H1 (cell line): ENCODE data around the gene UFC1. TPM values are rescaled to one million over a fixed set of nuclear protein-coding genes. Genes with fewer than 3 reads are reported as not detected.

Experiments
- CTCF ChIA-PET: fragments of 300-600 bp; sonication (Branson Sonifier 250); formaldehyde crosslinking; loops from one replicate; lab custom pipeline; 2021; ENCODE audit not compliant: partially characterized antibody; lab: Charles Lee
- POLR2A ChIA-PET: fragments of 300-600 bp; sonication (Branson Sonifier 250); formaldehyde crosslinking; loops from one replicate; lab custom pipeline; 2021; ENCODE audit warnings: inconsistent platforms; ENCODE audit not compliant: partially characterized antibody; lab: Charles Lee
- DNase-seq, 2 experiments: peaks; one replicate each; pipeline versions ENCODE4 v3.0.0 to v3.0.0-alpha.2; 2010 to 2022; ENCODE audit warnings: low spot score in 2 of 2, low read depth in 1 of 2, mixed read lengths in 1 of 2
- FAIRE-seq: peaks from 2 replicates; lab custom pipeline; 2011; peaks lifted over from hg19 to GRCh38; lab: Jason Lieb, UNC
- H2AFZ ChIP-seq: 2 replicates; pipeline ENCODE4 v1.8.1; 2012; ENCODE audit warnings: low read length, inconsistent platforms
- H2AK5ac ChIP-seq: 2 replicates; pipeline ENCODE4 v1.6.1; 2013; ENCODE audit warnings: low read depth, low read length
- H2BK120ac ChIP-seq: replicated peaks from 2 replicates; pipeline ENCODE3; 2013; ENCODE audit warnings: low read depth, low read length, inconsistent platforms
- H2BK12ac ChIP-seq: 2 replicates; pipeline ENCODE4 v1.6.1; 2013; ENCODE audit warnings: low read depth, low read length
- H2BK15ac ChIP-seq: 2 replicates; pipeline ENCODE4 v1.6.1; 2013; ENCODE audit warnings: low read length
- H2BK20ac ChIP-seq: 2 replicates; pipeline ENCODE4 v1.6.1; 2013; ENCODE audit warnings: low read length
- H2BK5ac ChIP-seq: 2 replicates; pipeline ENCODE4 v1.6.1; 2013; ENCODE audit warnings: low read depth, low read length
- H3K14ac ChIP-seq: 2 replicates; pipeline ENCODE4 v1.6.1; 2013; ENCODE audit warnings: inconsistent platforms; ENCODE audit not compliant: insufficient read length
- H3K18ac ChIP-seq: 2 replicates; pipeline ENCODE4 v1.6.1; 2013; ENCODE audit warnings: low read length; ENCODE audit errors: extremely low read depth
- H3K23ac ChIP-seq: 2 replicates; pipeline ENCODE4 v1.6.1; 2013; ENCODE audit warnings: inconsistent platforms; ENCODE audit not compliant: insufficient read length
- H3K23me2 ChIP-seq: 2 replicates; pipeline ENCODE4 v1.6.1; 2013; ENCODE audit warnings: low read depth, low read length
- H3K27ac ChIP-seq: 2 replicates; pipeline ENCODE4 v1.6.1; 2011; ENCODE audit warnings: low read depth, low read length, inconsistent platforms
- H3K27me3 ChIP-seq, 4 experiments: replicated peaks in 1 of 4; 1 replicate in 1 of 4; 2 replicates in 3 of 4; pipeline versions ENCODE4 v1.6.1 to v1.8.1; 2011 to 2013; ENCODE audit warnings: low read length in 3 of 4, mild to moderate bottlenecking in 3 of 4, inconsistent platforms in 2 of 4, mixed read lengths in 2 of 4, moderate library complexity in 1 of 4; ENCODE audit not compliant: control insufficient read depth in 3 of 4, insufficient read depth in 3 of 4; ENCODE audit errors: extremely low read depth in 1 of 4
- H3K36me3 ChIP-seq, 4 experiments: 2 replicates each; pipeline versions ENCODE4 v1.6.1 to v1.8.1; 2011 to 2013; ENCODE audit warnings: mild to moderate bottlenecking in 4 of 4, low read length in 3 of 4, moderate library complexity in 2 of 4, control low read depth in 1 of 4, inconsistent platforms in 1 of 4; ENCODE audit not compliant: insufficient read depth in 4 of 4, control insufficient read depth in 2 of 4
- H3K4ac ChIP-seq: replicated peaks from 2 replicates; pipeline ENCODE3; 2013; ENCODE audit warnings: low read length, low read depth, mixed read lengths, inconsistent platforms; ENCODE audit not compliant: insufficient read length
- H3K4me1 ChIP-seq, 4 experiments: replicated peaks in 1 of 4; 1 replicate in 1 of 4; 2 replicates in 3 of 4; pipeline versions ENCODE4 v1.6.1 to v1.8.1; 2011 to 2013; ENCODE audit warnings: low read length in 3 of 4, inconsistent platforms in 2 of 4, mixed read lengths in 1 of 4; ENCODE audit not compliant: insufficient read depth in 4 of 4, control insufficient read depth in 3 of 4
- H3K4me2 ChIP-seq, 2 experiments: 2 replicates each; pipeline versions ENCODE4 v1.6.1 to v1.8.1; 2011 to 2013; ENCODE audit warnings: low read depth in 2 of 2, low read length in 2 of 2, control low read depth in 1 of 2, inconsistent platforms in 1 of 2, mild to moderate bottlenecking in 1 of 2; ENCODE audit not compliant: insufficient read depth in 1 of 2
- H3K4me3 ChIP-seq, 4 experiments: fragments of 200-600, 300-600 bp in 1 of 4; sonication (generic), shearing (Covaris generic), sonication (Bioruptor Twin) in 1 of 4; 2 replicates each; pipeline versions ENCODE4 v1.5.1 to v1.8.1; 2011 to 2016; ENCODE audit warnings: low read length in 4 of 4, low read depth in 3 of 4, control low read depth in 2 of 4, inconsistent platforms in 2 of 4, mild to moderate bottlenecking in 2 of 4, mixed read lengths in 1 of 4, moderate library complexity in 1 of 4; ENCODE audit not compliant: insufficient read depth in 2 of 4; ENCODE audit errors: extremely low read depth in 1 of 4
- H3K56ac ChIP-seq: replicated peaks from 2 replicates; pipeline ENCODE3; 2013; ENCODE audit warnings: low read depth, mild to moderate bottlenecking, mixed read lengths, low read length, inconsistent platforms; ENCODE audit not compliant: insufficient read length
- H3K79me1 ChIP-seq: 2 replicates; pipeline ENCODE4 v1.6.1; 2013; ENCODE audit warnings: low read depth, low read length, control low read depth
- H3K79me2 ChIP-seq, 2 experiments: 2 replicates each; pipeline versions ENCODE4 v1.6.1 to v1.8.1; 2012 to 2013; ENCODE audit warnings: low read length in 2 of 2, mild to moderate bottlenecking in 2 of 2, inconsistent platforms in 1 of 2; ENCODE audit not compliant: insufficient read depth in 2 of 2, control insufficient read depth in 1 of 2
- H3K9ac ChIP-seq, 4 experiments: replicated peaks in 1 of 4; 1 replicate in 1 of 4; 2 replicates in 3 of 4; pipeline versions ENCODE4 v1.6.1 to v1.8.1; 2011 to 2013; ENCODE audit warnings: low read depth in 3 of 4, low read length in 3 of 4, control low read depth in 2 of 4, mild to moderate bottlenecking in 2 of 4, moderate library complexity in 2 of 4, inconsistent platforms in 1 of 4; ENCODE audit errors: extremely low read depth in 1 of 4
- H3K9me3 ChIP-seq, 2 experiments: 2 replicates each; pipeline versions ENCODE4 v1.6.1 to v1.8.1; 2012 to 2013; ENCODE audit warnings: mild to moderate bottlenecking in 2 of 2, moderate library complexity in 2 of 2, control low read depth in 1 of 2, inconsistent platforms in 1 of 2, low read depth in 1 of 2, low read length in 1 of 2, mixed read lengths in 1 of 2; ENCODE audit not compliant: insufficient read depth in 2 of 2
- H4K20me1 ChIP-seq, 2 experiments: replicated peaks in 1 of 2; 2 replicates each; pipeline versions ENCODE3 to v1.8.1; 2011 to 2013; ENCODE audit warnings: inconsistent platforms in 2 of 2, low read length in 2 of 2, mild to moderate bottlenecking in 1 of 2; ENCODE audit not compliant: insufficient read depth in 2 of 2, control insufficient read depth in 1 of 2
- H4K5ac ChIP-seq: 2 replicates; pipeline ENCODE4 v1.6.1; 2013; ENCODE audit warnings: low read length, low read depth, mixed read lengths, inconsistent platforms; ENCODE audit not compliant: insufficient read length
- H4K8ac ChIP-seq: 2 replicates; pipeline ENCODE4 v1.8.0; 2013; ENCODE audit warnings: mild to moderate bottlenecking, moderate library complexity, low read length, inconsistent platforms; ENCODE audit not compliant: insufficient read depth; ENCODE audit errors: extremely low read depth
- H4K91ac ChIP-seq: replicated peaks from 2 replicates; pipeline ENCODE3; 2013; ENCODE audit warnings: low read length, mixed read lengths, inconsistent platforms; ENCODE audit not compliant: insufficient read length
- CTBP2 ChIP-seq: IDR thresholded peaks from 2 replicates; pipeline ENCODE4 v1.7.0; 2011; ENCODE audit warnings: borderline replicate concordance, mild to moderate bottlenecking, moderate library complexity, mixed read lengths, low read length; ENCODE audit not compliant: insufficient read depth, insufficient read length
- JUND ChIP-seq: IDR thresholded peaks from 2 replicates; pipeline ENCODE4 v1.6.1; 2011; ENCODE audit warnings: mild to moderate bottlenecking, improper control_type of control experiment, low read length
- POLR2A ChIP-seq, 2 experiments: IDR thresholded peaks; 1 replicate in 1 of 2; 2 replicates in 1 of 2; pipeline ENCODE4 v1.6.1; 2011; ENCODE audit warnings: low read depth in 2 of 2, low read length in 2 of 2, mild to moderate bottlenecking in 2 of 2; ENCODE audit errors: control extremely low read depth in 1 of 2
- TAF7 ChIP-seq: optimal IDR thresholded peaks from 2 replicates; pipeline ENCODE3; 2011; ENCODE audit warnings: low read depth, mild to moderate bottlenecking, inconsistent platforms, low read length, moderate library complexity, borderline replicate concordance
- TBP ChIP-seq: IDR thresholded peaks from 2 replicates; pipeline ENCODE4 v1.6.1; 2011; ENCODE audit warnings: low read depth, low read length, improper control_type of control experiment
- WGBS, 2 experiments: shearing (Covaris generic) in 1 of 2; methylation state at CpG; one replicate each; pipeline versions ENCODE4 v1.1.6 to v1.1.7; 2013 to 2015; ENCODE audit warnings: low lambda C conversion rate in 2 of 2, mixed read lengths in 2 of 2, inconsistent platforms in 1 of 2, low coverage in 1 of 2, missing lambda C conversion rate in 1 of 2; ENCODE audit not compliant: insufficient replicate concordance in 2 of 2, insufficient coverage in 1 of 2, insufficient read length in 1 of 2; ENCODE audit errors: extremely low coverage in 1 of 2, missing lambda C conversion rate in 1 of 2; 5-methylcytosine and 5-hydroxymethylcytosine counted together
- polyA plus RNA-seq, 7 experiments: library from polyadenylated mRNA; depleted of rRNA in 3 of 7; stranded (reverse) in 5 of 7; unstranded in 2 of 7; fragments of >200 nt in 5 of 7; fragments of 200-250 nt in 2 of 7; gene quantifications; 1 replicate in 5 of 7; 2 replicates in 1 of 7; 4 replicates in 1 of 7; pipeline versions ENCODE4 v1.2.1 to v1.2.3, GENCODE V29; 2011 to 2013; ENCODE audit warnings: missing spikeins in 2 of 7, mixed read lengths in 2 of 7
- total RNA-seq: library from RNA; stranded (reverse); fragmentation: NEBNext Ultra II Directional; extraction: Animal tissue kit (Norgen Biotek cat#: 25700); gene quantifications from 2 replicates; pipeline ENCODE4 v1.2.1, GENCODE V29; 2021

Gene UFC1
- total and polyA plus RNA-seq, 2 of the 8 experiments (the other 6 are each of a cell fraction or from before 2014, with no cell fraction given), result 67.8 to 102 TPM

DNA sequence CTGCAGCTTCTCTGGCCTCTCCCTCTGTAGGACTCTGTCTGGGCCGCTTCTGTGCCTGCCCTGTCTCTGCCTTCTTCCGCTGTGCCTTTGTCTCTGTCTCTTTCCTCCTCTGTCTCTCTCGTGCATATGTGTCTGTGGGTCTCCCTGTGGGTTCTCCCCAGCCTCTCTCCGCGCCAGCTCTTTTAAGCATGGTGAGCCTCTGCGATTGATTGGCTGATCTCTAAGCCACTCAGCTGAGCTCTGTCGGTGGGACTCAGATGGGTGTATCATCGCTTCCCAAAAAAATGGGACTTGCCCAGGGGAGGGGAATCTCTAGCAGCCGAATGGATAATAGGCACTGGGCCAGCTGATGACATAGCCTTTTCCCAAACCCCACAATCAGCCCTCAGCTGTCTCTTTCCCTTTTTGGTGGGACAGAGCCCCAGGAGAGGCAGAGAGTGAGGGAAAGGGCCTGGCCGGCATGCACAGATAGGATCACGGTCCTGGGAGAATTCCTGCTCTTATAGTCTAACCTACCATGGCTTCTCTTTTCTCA is 45.2 kb downstream of the UFC1 start, which contains the start of gene ADAMTS4:
Gene ADAMTS4, minus strand, starts transcription at position 158 of the 535 bp plus-strand sequence. CDS start 427 bp downstream, outside the sequence.
- POLR2A ChIA-PET, result interaction anchor here (1.0 to 3.0 kb wide), 16 partner anchors 10 to 212 kb away, joined by 3 to 13 read pairs (median 4); partner anchors contain the start of genes APOA2, B4GALT3, DEDD and PPOX

More for the DNA sequence above, 45.2 kb downstream of the UFC1 start, which contains the start of gene ADAMTS4:
- Histone ChIP-seq H4K20me1 (no peaks in the 10 kb centered on the region), H3K4me3 (peak within 1 kb of the TSS; percentile 13 to 51 (median 44); a peak in 7 of 8 replicates), H2BK5ac (peak within 1 kb of the TSS; percentile 75), H3K4me1 (peaks cover 23 to 54% (median 48%) of the 10 kb centered on the region in 4 experiments), H3K36me3 (peaks cover 2 to 9% (median 3%) of the 10 kb centered on the region in 4 experiments; a peak in 5 of 8 replicates), H3K79me2 (peaks cover 0 to 14% of the 10 kb centered on the region in 2 experiments; a peak in 2 of 4 replicates), H4K8ac (peak within 1 kb of the TSS; percentile 22; the same call in 1 of the 2 replicates), H2AK5ac (peak within 1 kb of the TSS; percentile 89), H3K18ac (peak within 1 kb of the TSS; percentile 95), H3K79me1 (peaks cover 9% of the 10 kb centered on the region; the same call in 1 of the 2 replicates), H2BK15ac (peak within 1 kb of the TSS; percentile 97), H3K14ac (no peak within 1 kb of the TSS), H2BK20ac (peak within 1 kb of the TSS; percentile 82; the same call in 1 of the 2 replicates), H3K23me2 (peaks cover 13% of the 10 kb centered on the region), H3K56ac (peak within 1 kb of the TSS; percentile 43), H3K9ac (peak within 1 kb of the TSS in 2 of 4 experiments; percentile 31 to 47; a peak in 5 of 7 replicates), H3K4me2 (peak within 1 kb of the TSS; percentile 67 to 80), H2AFZ (no peak within 1 kb of the TSS), H2BK120ac (peak within 1 kb of the TSS; percentile 71), H3K23ac (no peak within 1 kb of the TSS), H3K27ac (peak within 1 kb of the TSS; percentile 94; the same call in 1 of the 2 replicates), H4K5ac (peak within 1 kb of the TSS; percentile 49), H3K9me3 (no peaks in the 10 kb centered on the region), H3K4ac (peak within 1 kb of the TSS; percentile 55), H2BK12ac (peak within 1 kb of the TSS; percentile 86), H3K27me3 (no peaks in the 10 kb centered on the region), H4K91ac (peak within 1 kb of the TSS; percentile 91)
- WGBS, 2 experiments, result 53% methylated on average over 11 of the region's 11 CpGs; no CpG with 5 or more reads in 1 of the 2 experiments
- TF ChIP-seq TAF7, result peak; percentile 52
- no peak for TF ChIP-seq CTBP2
- TF ChIP-seq TBP, result peak; percentile 81
- TF ChIP-seq POLR2A (IDR thresholded peaks at IDR 0.05; ENCODE audit: control extremely low read depth in 1 of 2, low read depth in 2 of 2, low read length in 2 of 2), result peak in 1 of 2 experiments; percentile 81; a peak in 2 of 3 replicates
- no peak for TF ChIP-seq JUND
- CTCF ChIA-PET, result interaction anchor here (0.7 to 17.6 kb wide), 15 partner anchors 12 to 183 kb away, joined by 3 to 427 read pairs (median 4); partner anchors contain the start of genes APOA2, B4GALT3, FCER1G and PCP4L1
- DNase-seq (peak in 1 of 2 experiments; percentile 70), FAIRE-seq (no peak)
